Neural cell (in vitro differentiated cells): ENCODE measurements around the gene AKT3. TPM values are rescaled to one million over a fixed set of nuclear protein-coding genes. Genes with fewer than 3 reads are reported as not detected.

Source experiments
- H2AFZ ChIP-seq: fragments of 200-600, 300-800 bp; sonication (generic), shearing (Covaris generic); 2 replicates; pipeline ENCODE4 v1.6.0; 2014; ENCODE audit warnings: low read depth, mild to moderate bottlenecking, antibody characterized with exemption, low read length, moderate library complexity
- H3F3A ChIP-seq: fragments of 200-600 bp; shearing (Covaris generic); 2 replicates; pipeline ENCODE4 v1.6.1; 2016; ENCODE audit warnings: mild to moderate bottlenecking, moderate library complexity, mixed read lengths, antibody characterized with exemption, low read length; ENCODE audit not compliant: insufficient read depth, poor library complexity, severe bottlenecking
- H3K27ac ChIP-seq: fragments of 200-600, 300-800 bp; sonication (generic), shearing (Covaris generic); 2 replicates; pipeline ENCODE4 v1.5.1; 2014; ENCODE audit warnings: mild to moderate bottlenecking, low read length, moderate library complexity
- H3K27me3 ChIP-seq: fragments of 300-800, 200-600 bp; sonication (generic), shearing (Covaris generic); 2 replicates; pipeline ENCODE4 v1.6.0; 2014; ENCODE audit warnings: mild to moderate bottlenecking, low read depth, low read length, moderate library complexity; ENCODE audit not compliant: insufficient read depth
- H3K36me3 ChIP-seq: fragments of 300-800, 200-600 bp; sonication (generic), shearing (Covaris generic); 2 replicates; pipeline ENCODE4 v1.5.1; 2014; ENCODE audit warnings: mild to moderate bottlenecking, antibody characterized with exemption, low read length, moderate library complexity; ENCODE audit not compliant: insufficient read depth
- H3K4me2 ChIP-seq: fragments of 300-800, 200-600 bp; sonication (generic), shearing (Covaris generic); 2 replicates; pipeline ENCODE4 v1.6.0; 2014; ENCODE audit warnings: mild to moderate bottlenecking, low read length
- H3K4me3 ChIP-seq: fragments of 300-800, 200-600 bp; sonication (generic), shearing (Covaris generic); 2 replicates; pipeline ENCODE4 v1.5.1; 2014; ENCODE audit warnings: mild to moderate bottlenecking, low read length, moderate library complexity
- H3K79me2 ChIP-seq: fragments of 200-600 bp; shearing (Covaris generic); replicated peaks from 2 replicates; pipeline ENCODE4 v1.6.0; 2014; ENCODE audit warnings: mild to moderate bottlenecking, low read length, moderate library complexity; ENCODE audit not compliant: insufficient read depth
- H3K9ac ChIP-seq: fragments of 300-800, 200-600 bp; sonication (generic), shearing (Covaris generic); 2 replicates; pipeline ENCODE4 v1.6.1; 2016; ENCODE audit warnings: mild to moderate bottlenecking, low read length, mixed read lengths
- H3K9me2 ChIP-seq: fragments of 200-600 bp; shearing (Covaris generic); 2 replicates; pipeline ENCODE4 v1.6.1; 2016; ENCODE audit warnings: mild to moderate bottlenecking, low read length, mixed read lengths; ENCODE audit not compliant: insufficient read depth
- H3K9me3 ChIP-seq: fragments of 200-600, 300-800 bp; sonication (generic), shearing (Covaris generic); 2 replicates; pipeline ENCODE4 v1.6.1; 2016; ENCODE audit warnings: mild to moderate bottlenecking, mixed run types, low read length, moderate library complexity, mixed read lengths
- H4K20me1 ChIP-seq: fragments of 200-600 bp; shearing (Covaris generic); 2 replicates; pipeline ENCODE4 v1.6.1; 2016; ENCODE audit warnings: mild to moderate bottlenecking, mixed run types; ENCODE audit not compliant: insufficient read depth
- CTCF ChIP-seq: fragments of 450-650 bp; IDR thresholded peaks from 2 replicates; pipeline ENCODE4 v1.5.1; 2014; ENCODE audit warnings: antibody characterized with exemption, mild to moderate bottlenecking, moderate library complexity; ENCODE audit not compliant: poor library complexity, severe bottlenecking
- EP300 ChIP-seq: fragments of 450-650 bp; conservative IDR thresholded peaks from 2 replicates; pipeline ENCODE4 v1.6.1; 2014; ENCODE audit warnings: antibody characterized with exemption, mild to moderate bottlenecking, moderate library complexity; ENCODE audit not compliant: poor library complexity, severe bottlenecking
- EZH2 ChIP-seq: fragments of 200-600, 300-800 bp; shearing (Covaris generic), sonication (generic); IDR thresholded peaks from 2 replicates; pipeline ENCODE4 v1.6.1; 2014; ENCODE audit warnings: antibody characterized with exemption, low read length, borderline replicate concordance, mild to moderate bottlenecking; ENCODE audit not compliant: insufficient read depth, poor library complexity, severe bottlenecking
- MXI1 ChIP-seq: fragments of 450-650 bp; conservative IDR thresholded peaks from 2 replicates; pipeline ENCODE4 v1.6.1; 2014; ENCODE audit warnings: antibody characterized with exemption, mild to moderate bottlenecking; ENCODE audit not compliant: poor library complexity, severe bottlenecking
- POLR2AphosphoS5 ChIP-seq: IDR thresholded peaks from 2 replicates; pipeline ENCODE4 v1.6.1; 2012
- RAD21 ChIP-seq: fragments of 450-650 bp; conservative IDR thresholded peaks from 2 replicates; pipeline ENCODE4 v1.6.1; 2014; ENCODE audit warnings: antibody characterized with exemption, mild to moderate bottlenecking, moderate library complexity
- REST ChIP-seq: IDR thresholded peaks from 2 replicates; pipeline ENCODE4 v1.6.1; 2012; ENCODE audit warnings: borderline replicate concordance
- SMC3 ChIP-seq: fragments of 450-650 bp; conservative IDR thresholded peaks from 2 replicates; pipeline ENCODE4 v1.6.1; 2014; ENCODE audit warnings: antibody characterized with exemption, mild to moderate bottlenecking, moderate library complexity; ENCODE audit not compliant: poor library complexity
- TAF1 ChIP-seq: IDR thresholded peaks from 2 replicates; pipeline ENCODE4 v1.6.1; 2012; ENCODE audit warnings: low read depth
- polyA plus RNA-seq: library from polyadenylated mRNA; depleted of rRNA; stranded (reverse); fragments of >200 nt; gene quantifications from 2 replicates; pipeline ENCODE4 v1.2.3, GENCODE V29; 2014

The AKT3 gene
- polyA plus RNA-seq, 1 donor from 2014 or later, result 46.0 TPM

- H3K4me2 ChIP-seq, result no peak overlapping the region
- no peak overlapping the region for H3K27ac ChIP-seq
- H3K9ac ChIP-seq, result no peak overlapping the region
- no peaks in the 10 kb centered on the region for H3K27me3 ChIP-seq
- no peaks in the 10 kb centered on the region for H3F3A ChIP-seq
- H4K20me1 ChIP-seq, result no peaks in the 10 kb centered on the region
- no peak overlapping the region for H2AFZ ChIP-seq
- no peaks in the 10 kb centered on the region for H3K79me2 ChIP-seq
- no peak overlapping the region for H3K4me3 ChIP-seq
- TF ChIP-seq TAF1 (no peak), CTCF (no peak), EP300 (no peak), POLR2AphosphoS5 (no peak), RAD21 (no peak), MXI1 (no peak), SMC3 (no peak), REST (no peak), EZH2 (no peak)
- H3K9me2 ChIP-seq, result no peaks in the 10 kb centered on the region
- no peaks in the 10 kb centered on the region for H3K36me3 ChIP-seq
- no peaks in the 10 kb centered on the region for H3K9me3 ChIP-seq
These were observed 398.0 kb downstream of the AKT3 start for GRCh38 chr1:243452092-243452491.

- no peaks in the 10 kb centered on the region for H3K27me3 ChIP-seq
- H3K9me2 ChIP-seq, result no peaks in the 10 kb centered on the region
- H4K20me1 ChIP-seq, result no peaks in the 10 kb centered on the region
- no peak overlapping the region for H3K9ac ChIP-seq
- no peaks in the 10 kb centered on the region for H3K9me3 ChIP-seq
- H3K27ac ChIP-seq, result no peak overlapping the region
- no peaks in the 10 kb centered on the region for H3F3A ChIP-seq
- no peak overlapping the region for H3K4me2 ChIP-seq
- no peaks in the 10 kb centered on the region for H3K79me2 ChIP-seq
- no peaks in the 10 kb centered on the region for H3K36me3 ChIP-seq
- no peak for TF ChIP-seq RAD21
- no peak for TF ChIP-seq EZH2
- TF ChIP-seq SMC3, result no peak
- no peak for TF ChIP-seq MXI1
- no peak overlapping the region for H3K4me3 ChIP-seq
- no peak overlapping the region for H2AFZ ChIP-seq
These were observed 400.7 kb downstream of the AKT3 start for GRCh38 chr1:243449373-243449772.

GRCh38 chr1:243447844-243448243 is 402.2 kb downstream of the AKT3 start:
- H4K20me1 ChIP-seq, result no peaks in the 10 kb centered on the region
- H3K36me3 ChIP-seq, result no peaks in the 10 kb centered on the region
- no peak overlapping the region for H3K4me2 ChIP-seq
- H3F3A ChIP-seq, result no peaks in the 10 kb centered on the region
- no peaks in the 10 kb centered on the region for H3K27me3 ChIP-seq
- no peaks in the 10 kb centered on the region for H3K9me3 ChIP-seq
- H3K79me2 ChIP-seq, result no peaks in the 10 kb centered on the region
- no peak overlapping the region for H2AFZ ChIP-seq
- H3K4me3 ChIP-seq, result no peak overlapping the region
- no peak overlapping the region for H3K9ac ChIP-seq
- no peak for TF ChIP-seq SMC3
- TF ChIP-seq MXI1, result no peak
- TF ChIP-seq REST, result no peak
- no peak for TF ChIP-seq EP300
- TF ChIP-seq RAD21, result no peak
- no peak for TF ChIP-seq EZH2
- no peak for TF ChIP-seq TAF1
- TF ChIP-seq CTCF, result no peak
- no peak for TF ChIP-seq POLR2AphosphoS5
- no peaks in the 10 kb centered on the region for H3K9me2 ChIP-seq
- H3K27ac ChIP-seq, result no peak overlapping the region
